GM20000 (cell line): ENCODE results near the gene CFAP74.

Source experiments
- DNase-seq: peaks from one replicate; pipeline ENCODE4 v3.0.0; 2012; ENCODE audit warnings: low spot score
- TF ChIP-seq, protein P1 (sequence below): IDR thresholded peaks from 2 replicates; pipeline ENCODE4 v1.5.1; 2012; ENCODE audit warnings: mild to moderate bottlenecking, control low read depth; ENCODE audit errors: extremely low read depth, missing control alignments

Gene CFAP74

DNA sequence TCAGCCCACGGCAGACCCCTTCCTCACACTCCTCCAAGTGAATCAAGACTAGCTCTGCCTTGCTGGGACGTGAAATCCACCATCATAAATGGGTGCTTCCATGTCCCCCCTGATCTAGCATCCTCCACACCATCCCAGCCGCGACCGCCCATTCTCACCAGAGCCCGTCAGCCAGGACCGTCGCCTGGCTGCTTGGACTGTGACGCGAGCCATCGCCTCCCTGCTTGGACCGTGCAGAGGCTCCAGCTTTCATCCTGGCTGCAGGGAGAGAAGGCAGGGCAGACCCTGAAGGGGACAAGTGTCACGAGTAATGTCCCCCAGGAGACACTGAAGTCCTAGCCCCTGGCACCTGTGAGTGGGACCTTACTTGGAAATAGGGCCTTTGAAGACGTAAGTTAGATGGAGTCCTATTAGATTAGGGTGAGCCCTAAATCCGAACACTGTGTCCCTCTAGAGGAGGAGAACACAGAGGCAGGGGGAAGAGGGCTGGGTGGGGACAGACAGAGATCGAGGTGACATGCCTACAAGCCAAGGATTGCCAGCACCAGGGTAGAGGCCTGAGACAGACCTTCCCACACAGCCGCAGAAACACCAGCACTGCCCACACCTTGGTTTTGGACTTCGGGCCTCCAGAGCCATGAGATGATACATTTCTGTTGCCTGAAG is 33.9 kb upstream of the CFAP74 start:
- no peak for DNase-seq
- TF ChIP-seq, protein P1, sequence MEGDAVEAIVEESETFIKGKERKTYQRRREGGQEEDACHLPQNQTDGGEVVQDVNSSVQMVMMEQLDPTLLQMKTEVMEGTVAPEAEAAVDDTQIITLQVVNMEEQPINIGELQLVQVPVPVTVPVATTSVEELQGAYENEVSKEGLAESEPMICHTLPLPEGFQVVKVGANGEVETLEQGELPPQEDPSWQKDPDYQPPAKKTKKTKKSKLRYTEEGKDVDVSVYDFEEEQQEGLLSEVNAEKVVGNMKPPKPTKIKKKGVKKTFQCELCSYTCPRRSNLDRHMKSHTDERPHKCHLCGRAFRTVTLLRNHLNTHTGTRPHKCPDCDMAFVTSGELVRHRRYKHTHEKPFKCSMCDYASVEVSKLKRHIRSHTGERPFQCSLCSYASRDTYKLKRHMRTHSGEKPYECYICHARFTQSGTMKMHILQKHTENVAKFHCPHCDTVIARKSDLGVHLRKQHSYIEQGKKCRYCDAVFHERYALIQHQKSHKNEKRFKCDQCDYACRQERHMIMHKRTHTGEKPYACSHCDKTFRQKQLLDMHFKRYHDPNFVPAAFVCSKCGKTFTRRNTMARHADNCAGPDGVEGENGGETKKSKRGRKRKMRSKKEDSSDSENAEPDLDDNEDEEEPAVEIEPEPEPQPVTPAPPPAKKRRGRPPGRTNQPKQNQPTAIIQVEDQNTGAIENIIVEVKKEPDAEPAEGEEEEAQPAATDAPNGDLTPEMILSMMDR: no peak

GRCh38 chr1:2036287-2036686 is 32.7 kb upstream of the CFAP74 start:
- TF ChIP-seq, protein P1: no peak

DNA sequence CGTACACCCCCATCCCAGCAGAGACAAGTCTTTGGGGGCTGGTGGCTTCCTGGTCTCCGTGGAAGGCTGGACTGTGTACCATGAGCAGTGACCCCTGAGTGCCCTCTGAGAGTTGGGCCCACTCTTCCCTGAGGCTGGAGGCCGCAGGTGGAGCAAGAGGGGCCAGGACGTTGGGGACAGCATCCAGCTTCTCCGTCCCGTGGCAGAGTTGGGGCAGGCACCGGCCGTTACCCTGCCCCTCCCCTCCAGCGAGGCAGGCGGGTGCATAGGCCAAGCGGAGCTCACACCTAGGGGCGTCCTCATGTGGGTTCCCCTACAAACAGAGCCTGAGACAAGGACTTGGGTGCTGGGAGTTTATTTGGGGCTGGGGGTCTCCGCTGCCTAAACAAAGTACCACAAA is 29.6 kb upstream of the CFAP74 start:
- TF ChIP-seq, protein P1: no peak
- DNase-seq: no peak

More at GRCh38 chr1:2036287-2036686, 32.7 kb upstream of the CFAP74 start:
- DNase-seq: no peak

GRCh38 chr1:2032737-2033136 is 29.2 kb upstream of the CFAP74 start:
- TF ChIP-seq, protein P1: no peak
- no peak for DNase-seq

GRCh38 chr1:2031546-2032540 is 28.3 kb upstream of the CFAP74 start:
- TF ChIP-seq, protein P1: no peak
- no peak for DNase-seq

DNA sequence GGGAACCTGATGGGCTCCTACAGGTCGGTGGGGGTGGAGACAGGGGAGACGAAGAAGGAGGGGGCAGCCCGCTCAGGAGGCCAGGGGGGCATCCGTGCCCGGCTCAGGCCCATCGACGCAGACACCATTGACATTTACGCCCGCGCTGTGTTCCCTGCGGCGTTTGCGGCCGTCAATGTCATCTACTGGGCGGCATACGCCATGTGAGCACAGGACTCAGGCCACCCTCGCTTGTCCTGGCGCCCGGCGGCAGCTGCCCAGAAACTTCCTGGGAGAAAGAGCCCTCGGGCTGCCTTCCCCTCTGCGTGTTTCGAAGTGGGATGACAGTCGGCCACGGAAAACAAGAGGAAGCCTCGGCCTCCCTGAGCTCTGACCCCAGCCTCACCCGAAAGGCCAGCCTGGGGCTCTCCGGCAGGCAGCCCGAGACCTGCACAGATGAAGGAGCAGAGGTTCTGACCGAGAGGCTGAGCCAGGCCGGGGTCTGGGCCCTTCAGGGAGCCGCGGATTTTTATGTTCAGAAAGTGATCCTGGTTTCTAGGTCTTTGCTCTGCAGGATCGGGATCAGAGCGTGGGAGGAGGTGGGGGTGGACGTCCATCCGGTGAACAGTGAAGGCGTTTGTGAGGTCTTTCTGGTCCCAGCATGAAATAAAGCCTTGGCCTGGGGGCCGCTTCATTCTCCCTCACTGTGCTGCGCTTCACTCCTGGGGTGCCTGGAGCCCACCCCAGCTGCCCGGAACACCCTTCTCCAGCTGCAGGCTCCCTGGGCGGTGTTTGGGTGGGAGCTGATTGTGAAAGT is 26.7 kb upstream of the CFAP74 start:
- TF ChIP-seq, protein P1: no peak
- DNase-seq: no peak
